ENCODE data around the gene PALD1. TPM values are rescaled to one million over a fixed set of nuclear protein-coding genes. Genes with fewer than 3 reads are reported as not detected.
"Not testable (repeated sequence)": the region's sequence is repeated elsewhere in the genome, so short reads cannot be mapped to it uniquely, and the experiment has no call there.

Gene PALD1
- total RNA-seq, 1 experiment from 2014 or later: 1.6 TPM

GRCh38 chr10:70575874-70576802 lies 97.6 kb downstream of the PALD1 start:
- peak; percentile 14 for DNase-seq (ENCODE audit: low read depth)
- in situ Hi-C loops (cut with HindIII; ENCODE audit: low pct_unique_long_range_greater_than_20kb, low sequenced_read_pairs): no loop called here

GRCh38 chr10:70576803-70577517 lies 98.4 kb downstream of the PALD1 start:
- in situ Hi-C loops (cut with HindIII; ENCODE audit: low pct_unique_long_range_greater_than_20kb, low sequenced_read_pairs): no loop called here
- no peak for DNase-seq (ENCODE audit: low read depth)

- no peak for DNase-seq (ENCODE audit: low read depth)
- in situ Hi-C loops (cut with HindIII; ENCODE audit: low pct_unique_long_range_greater_than_20kb, low sequenced_read_pairs): no loop called here
These were observed 99.9 kb downstream of the PALD1 start for GRCh38 chr10:70578371-70578947.

- in situ Hi-C loops (cut with HindIII; ENCODE audit: low pct_unique_long_range_greater_than_20kb, low sequenced_read_pairs): no loop called here
- no peak for DNase-seq (ENCODE audit: low read depth)
These were observed 100.9 kb downstream of the PALD1 start for GRCh38 chr10:70579234-70580002.

GRCh38 chr10:70581176-70581575 lies 102.6 kb downstream of the PALD1 start:
- in situ Hi-C loops (cut with HindIII; ENCODE audit: low pct_unique_long_range_greater_than_20kb, low sequenced_read_pairs); DNase-seq (ENCODE audit: low read depth): not testable (repeated sequence)

- in situ Hi-C loops (cut with HindIII; ENCODE audit: low pct_unique_long_range_greater_than_20kb, low sequenced_read_pairs): no loop called here
- DNase-seq (ENCODE audit: low read depth): no peak
These were observed 104.5 kb downstream of the PALD1 start for GRCh38 chr10:70582793-70583668.

- no peak for DNase-seq (ENCODE audit: low read depth)
- in situ Hi-C loops (cut with HindIII; ENCODE audit: low pct_unique_long_range_greater_than_20kb, low sequenced_read_pairs): no loop called here
These were observed 105.1 kb downstream of the PALD1 start for GRCh38 chr10:70583669-70584037.

- no peak for DNase-seq (ENCODE audit: low read depth)
- in situ Hi-C loops (cut with HindIII; ENCODE audit: low pct_unique_long_range_greater_than_20kb, low sequenced_read_pairs): no loop called here
These were observed 105.8 kb downstream of the PALD1 start for GRCh38 chr10:70584366-70584765.

- in situ Hi-C loops (cut with HindIII; ENCODE audit: low pct_unique_long_range_greater_than_20kb, low sequenced_read_pairs): no loop called here
- no peak for DNase-seq (ENCODE audit: low read depth)
These were observed 106.5 kb downstream of the PALD1 start for GRCh38 chr10:70584909-70585544.

- in situ Hi-C loops (cut with HindIII; ENCODE audit: low pct_unique_long_range_greater_than_20kb, low sequenced_read_pairs): no loop called here
- no peak for DNase-seq (ENCODE audit: low read depth)
These were observed 107.1 kb downstream of the PALD1 start for GRCh38 chr10:70585578-70586169.

GRCh38 chr10:70586348-70586930 lies 107.9 kb downstream of the PALD1 start:
- in situ Hi-C loops (cut with HindIII; ENCODE audit: low pct_unique_long_range_greater_than_20kb, low sequenced_read_pairs): no loop called here
- no peak for DNase-seq (ENCODE audit: low read depth)

- in situ Hi-C loops (cut with HindIII; ENCODE audit: low pct_unique_long_range_greater_than_20kb, low sequenced_read_pairs): no loop called here
- DNase-seq (ENCODE audit: low read depth): no peak
These were observed 108.6 kb downstream of the PALD1 start for GRCh38 chr10:70587045-70587658.

GRCh38 chr10:70588255-70588654 lies 109.7 kb downstream of the PALD1 start:
- no peak for DNase-seq (ENCODE audit: low read depth)
- in situ Hi-C loops (cut with HindIII; ENCODE audit: low pct_unique_long_range_greater_than_20kb, low sequenced_read_pairs): no loop called here

- in situ Hi-C loops (cut with HindIII; ENCODE audit: low pct_unique_long_range_greater_than_20kb, low sequenced_read_pairs): no loop called here
- no peak for DNase-seq (ENCODE audit: low read depth)
These were observed 110.4 kb downstream of the PALD1 start for GRCh38 chr10:70588859-70589570.

GRCh38 chr10:70589762-70590654 lies 111.4 kb downstream of the PALD1 start:
- in situ Hi-C loops (cut with HindIII; ENCODE audit: low pct_unique_long_range_greater_than_20kb, low sequenced_read_pairs): no loop called here
- no peak for DNase-seq (ENCODE audit: low read depth)

All from Caki2 (cell line).